Transverse colon (tissue), 4 donors: ENCODE results near the gene CASP10. TPM values are rescaled to one million over a fixed set of nuclear protein-coding genes. Genes with fewer than 3 reads are reported as not detected.

Experiments
- DNase-seq: peaks from one replicate; pipeline ENCODE4 v3.0.0-alpha.2; 2019
- H3K27ac ChIP-seq, 4 donors: fragments of 200-600 bp; sonication (generic); 2 replicates each; pipeline ENCODE4 v1.5.1; 2016 to 2018; ENCODE audit warnings: inconsistent platforms in 4 of 4
- H3K27me3 ChIP-seq: fragments of 200-600 bp; sonication (generic); 2 replicates; pipeline ENCODE4 v1.5.1; 2017; ENCODE audit warnings: inconsistent platforms
- H3K36me3 ChIP-seq, 4 donors: fragments of 200-600 bp; sonication (generic); 2 replicates each; pipeline ENCODE4 v1.5.1; 2017 to 2019; ENCODE audit warnings: inconsistent platforms in 4 of 4
- H3K4me1 ChIP-seq, 4 donors: fragments of 200-600 bp; sonication (generic); 2 replicates each; pipeline ENCODE4 v1.5.1; 2017 to 2020; ENCODE audit warnings: inconsistent platforms in 4 of 4
- H3K4me3 ChIP-seq, 4 donors: fragments of 200-600 bp; sonication (generic); 1 replicate in 1 of 4; 2 replicates in 3 of 4; pipeline versions ENCODE4 v1.5.1 to v1.6.1; 2017 to 2019; ENCODE audit warnings: inconsistent platforms in 4 of 4
- H3K9me3 ChIP-seq, 2 donors: fragments of 200-600 bp; sonication (generic); 2 replicates each; pipeline ENCODE4 v1.5.1; 2017 to 2019; ENCODE audit warnings: inconsistent platforms in 2 of 2
- EP300 ChIP-seq: sonication (generic); formaldehyde crosslinking; IDR thresholded peaks from one replicate; pipeline ENCODE4 v1.6.1; 2017; ENCODE audit warnings: antibody characterized with exemption, low read depth
- POLR2A ChIP-seq: fragments of 450-650 bp; IDR thresholded peaks from one replicate; pipeline ENCODE4 v1.6.1; 2016; ENCODE audit warnings: antibody characterized with exemption, mild to moderate bottlenecking, moderate library complexity
- POLR2AphosphoS5 ChIP-seq, 3 donors: sonication (generic); formaldehyde crosslinking; IDR thresholded peaks; one replicate each; pipeline ENCODE4 v1.6.1; 2016; ENCODE audit warnings: antibody characterized with exemption in 3 of 3
- WGBS, 2 donors: methylation state at CpG; one replicate each; pipeline ENCODE4 v1.1.5; 2018; ENCODE audit warnings: low coverage in 1 of 2; 5-methylcytosine and 5-hydroxymethylcytosine counted together
- in situ Hi-C, 4 donors: fragments of 200-750 bp; cut with MboI; loops; one replicate each; pipeline versions ENCODE4 v1.15.0 to v1.15.1; 2017; ENCODE audit warnings: low sequenced_read_pairs in 3 of 4, low pct_ligation_motif_present in 1 of 4, low pct_unique_long_range_greater_than_20kb in 1 of 4
- intact Hi-C: fragments of 100-400 bp; cut with DNase I; formaldehyde crosslinking; loops from one replicate; pipeline ENCODE4 v1.15.1; 2023; ENCODE audit warnings: low total_unique reads
- total RNA-seq, 4 donors: library from RNA; depleted of rRNA; stranded (reverse); fragments of >200 nt; gene quantifications; one replicate each; pipeline ENCODE4 v1.1.0, GENCODE V29; 2016
- TF ChIP-seq, protein P1 (sequence below), 5 experiments: fragments of 200-600 bp in 3 of 5; fragments of 450-650 bp in 2 of 5; sonication (generic) in 3 of 5; IDR thresholded peaks; 1 replicate in 2 of 5; 2 replicates in 3 of 5; pipeline ENCODE4 v1.5.1; 2016 to 2017; ENCODE audit warnings: antibody characterized with exemption in 5 of 5, inconsistent platforms in 3 of 5, mild to moderate bottlenecking in 2 of 5, moderate library complexity in 1 of 5

CASP10 gene
- total RNA-seq, 4 donors from 2014 or later: 4.8 to 68.4 (median 38.1) TPM

DNA sequence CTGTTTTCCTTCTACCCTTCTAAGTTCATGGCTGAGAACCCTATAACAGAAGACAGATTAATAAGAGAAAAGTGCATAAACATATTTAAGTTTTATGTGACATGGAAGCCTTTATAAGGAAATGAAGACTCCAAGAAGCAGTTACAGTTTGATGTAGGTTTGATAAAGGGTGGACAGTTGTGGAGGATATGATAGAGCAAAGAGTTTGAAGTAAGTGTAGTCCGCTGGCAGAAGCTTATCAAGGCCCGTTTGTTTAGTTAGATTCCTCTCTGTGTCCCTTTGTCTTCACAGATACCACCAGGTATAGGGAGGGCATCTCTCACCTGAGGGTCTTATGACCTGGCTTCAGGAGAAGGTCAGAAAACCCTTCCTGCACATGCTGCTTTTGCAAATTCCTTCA is 66.9 kb downstream of the CASP10 start:
- H3K4me1 ChIP-seq: peaks cover 0 to 15% (median 9%) of the 10 kb centered on the region in 4 donors
- WGBS, 2 donors: 86 to 91% methylated on average over 1 to 2 of the region's 2 CpGs
- H3K36me3 ChIP-seq: no peaks in the 10 kb centered on the region
- in situ Hi-C loops (loop anchor here in 3 of 4 donors (10.0 to 25.0 kb wide), 2 partner anchors 112 to 115 kb away; partner anchors contain the start of gene FLACC1 (in 2 of the 3)), intact Hi-C loops (loop anchor here (10.0 kb wide), 1 partner anchor 115 kb away; no protein-coding TSS in a partner anchor)
- DNase-seq: no peak
- H3K4me3 ChIP-seq: no peak overlapping the region
- no peaks in the 10 kb centered on the region for H3K9me3 ChIP-seq
- no peaks in the 10 kb centered on the region for H3K27me3 ChIP-seq
- TF ChIP-seq POLR2A: no peak
- TF ChIP-seq, protein P1, sequence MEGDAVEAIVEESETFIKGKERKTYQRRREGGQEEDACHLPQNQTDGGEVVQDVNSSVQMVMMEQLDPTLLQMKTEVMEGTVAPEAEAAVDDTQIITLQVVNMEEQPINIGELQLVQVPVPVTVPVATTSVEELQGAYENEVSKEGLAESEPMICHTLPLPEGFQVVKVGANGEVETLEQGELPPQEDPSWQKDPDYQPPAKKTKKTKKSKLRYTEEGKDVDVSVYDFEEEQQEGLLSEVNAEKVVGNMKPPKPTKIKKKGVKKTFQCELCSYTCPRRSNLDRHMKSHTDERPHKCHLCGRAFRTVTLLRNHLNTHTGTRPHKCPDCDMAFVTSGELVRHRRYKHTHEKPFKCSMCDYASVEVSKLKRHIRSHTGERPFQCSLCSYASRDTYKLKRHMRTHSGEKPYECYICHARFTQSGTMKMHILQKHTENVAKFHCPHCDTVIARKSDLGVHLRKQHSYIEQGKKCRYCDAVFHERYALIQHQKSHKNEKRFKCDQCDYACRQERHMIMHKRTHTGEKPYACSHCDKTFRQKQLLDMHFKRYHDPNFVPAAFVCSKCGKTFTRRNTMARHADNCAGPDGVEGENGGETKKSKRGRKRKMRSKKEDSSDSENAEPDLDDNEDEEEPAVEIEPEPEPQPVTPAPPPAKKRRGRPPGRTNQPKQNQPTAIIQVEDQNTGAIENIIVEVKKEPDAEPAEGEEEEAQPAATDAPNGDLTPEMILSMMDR (IDR thresholded peaks at IDR 0.05): no peak
- TF ChIP-seq EP300: no peak
- H3K27ac ChIP-seq: no peak overlapping the region

- no peak for DNase-seq
- TF ChIP-seq POLR2AphosphoS5 (IDR thresholded peaks at IDR 0.05): no peak
- in situ Hi-C loops: no loop called here
Measured at GRCh38 chr2:201250741-201251140, 67.8 kb downstream of the CASP10 start.

GRCh38 chr2:201254081-201254730 is 71.3 kb downstream of the CASP10 start:
- 45 to 51% methylated on average over 3 to 5 of the region's 5 CpGs for WGBS, 2 donors
- no peak for TF ChIP-seq EP300
- no peak for TF ChIP-seq POLR2AphosphoS5 (IDR thresholded peaks at IDR 0.05)
- TF ChIP-seq, protein P1 (IDR thresholded peaks at IDR 0.05): no peak
- TF ChIP-seq POLR2A: no peak
- in situ Hi-C loops (no loop called here), intact Hi-C loops (loop anchor here (10.0 kb wide), 1 partner anchor 111 kb away; no protein-coding TSS in a partner anchor)
- no peak overlapping the region for H3K4me3 ChIP-seq
- H3K4me1 ChIP-seq: peaks cover 0 to 29% (median 16%) of the 10 kb centered on the region in 4 donors
- H3K27me3 ChIP-seq: no peaks in the 10 kb centered on the region
- H3K36me3 ChIP-seq: no peaks in the 10 kb centered on the region
- peak; percentile 61 for DNase-seq
- peak overlapping the region; percentile 1 to 72 (median 28) for H3K27ac ChIP-seq
- no peaks in the 10 kb centered on the region for H3K9me3 ChIP-seq

More at GRCh38 chr2:201250741-201251140, 67.8 kb downstream of the CASP10 start:
- Histone ChIP-seq H3K4me3 (no peak overlapping the region), H3K4me1 (peaks cover 0 to 15% (median 9%) of the 10 kb centered on the region in 4 donors), H3K27ac (no peak overlapping the region), H3K9me3 (no peaks in the 10 kb centered on the region), H3K36me3 (no peaks in the 10 kb centered on the region), H3K27me3 (no peaks in the 10 kb centered on the region)
- intact Hi-C loops: loop anchor here (10.0 kb wide), 1 partner anchor 114 kb away; no protein-coding TSS in a partner anchor
- 87 to 88% methylated on average over 4 of the region's 4 CpGs for WGBS, 2 donors

DNA sequence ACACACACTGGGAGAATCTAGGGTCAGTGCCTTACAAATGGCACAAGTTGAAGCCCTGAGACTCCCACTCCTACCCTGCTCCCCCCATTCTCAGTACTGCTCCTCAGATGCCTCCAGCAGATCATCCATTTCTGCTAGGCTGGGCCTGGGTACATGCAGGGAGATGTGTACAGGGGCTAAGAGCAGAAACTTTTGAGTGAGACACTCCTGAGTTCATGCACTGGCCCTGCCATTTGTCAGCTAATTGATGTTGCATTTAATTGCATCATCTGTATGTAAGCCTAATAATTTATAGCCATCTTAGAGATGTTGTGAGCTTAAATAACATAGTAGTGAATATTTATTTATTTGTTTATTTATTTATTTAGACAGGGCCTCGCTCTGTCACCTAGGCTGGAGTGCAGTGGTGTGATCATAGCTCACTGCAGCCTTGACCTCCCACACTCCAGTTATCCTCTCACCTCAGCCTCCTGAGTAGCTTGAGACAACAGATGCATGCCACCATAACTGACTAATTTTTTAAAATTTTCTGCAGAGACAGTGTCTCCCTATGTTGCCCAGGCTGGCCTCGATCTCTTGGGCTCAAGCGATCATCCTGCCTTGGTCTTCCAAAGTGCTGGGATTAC is 72.6 kb downstream of the CASP10 start:
- in situ Hi-C loops (no loop called here), intact Hi-C loops (loop anchor here (10.0 kb wide), 1 partner anchor 109 kb away; no protein-coding TSS in a partner anchor)
- DNase-seq: no peak
- Histone ChIP-seq H3K4me1 (peaks cover 0 to 43% (median 22%) of the 10 kb centered on the region in 4 donors), H3K36me3 (no peaks in the 10 kb centered on the region), H3K4me3 (no peak overlapping the region), H3K27ac (peak overlapping the region in 1 of 4 donors; percentile 72), H3K9me3 (no peaks in the 10 kb centered on the region), H3K27me3 (no peaks in the 10 kb centered on the region)
- WGBS, 2 donors: 95 to 100% methylated on average over 3 of the region's 3 CpGs
- TF ChIP-seq, protein P1 (IDR thresholded peaks at IDR 0.05): no peak
- no peak for TF ChIP-seq EP300
- TF ChIP-seq POLR2AphosphoS5 (IDR thresholded peaks at IDR 0.05): no peak
- TF ChIP-seq POLR2A: no peak
